Epithelial cell of prostate (primary cell): Measurements from ENCODE around the gene COQ9.
"Not testable (repeated sequence)": the region's sequence is repeated elsewhere in the genome, so short reads cannot be mapped to it uniquely, and the experiment has no call there.

ENCODE experiments used
- DNase-seq: peaks from one replicate; pipeline ENCODE4 v3.0.0-alpha.2; 2011; ENCODE audit warnings: low read depth, low spot score
- H3K27ac ChIP-seq: fragments of 450-650 bp; 2 replicates; pipeline ENCODE4 v1.5.1; 2017; ENCODE audit warnings: mild to moderate bottlenecking

The COQ9 gene

DNA sequence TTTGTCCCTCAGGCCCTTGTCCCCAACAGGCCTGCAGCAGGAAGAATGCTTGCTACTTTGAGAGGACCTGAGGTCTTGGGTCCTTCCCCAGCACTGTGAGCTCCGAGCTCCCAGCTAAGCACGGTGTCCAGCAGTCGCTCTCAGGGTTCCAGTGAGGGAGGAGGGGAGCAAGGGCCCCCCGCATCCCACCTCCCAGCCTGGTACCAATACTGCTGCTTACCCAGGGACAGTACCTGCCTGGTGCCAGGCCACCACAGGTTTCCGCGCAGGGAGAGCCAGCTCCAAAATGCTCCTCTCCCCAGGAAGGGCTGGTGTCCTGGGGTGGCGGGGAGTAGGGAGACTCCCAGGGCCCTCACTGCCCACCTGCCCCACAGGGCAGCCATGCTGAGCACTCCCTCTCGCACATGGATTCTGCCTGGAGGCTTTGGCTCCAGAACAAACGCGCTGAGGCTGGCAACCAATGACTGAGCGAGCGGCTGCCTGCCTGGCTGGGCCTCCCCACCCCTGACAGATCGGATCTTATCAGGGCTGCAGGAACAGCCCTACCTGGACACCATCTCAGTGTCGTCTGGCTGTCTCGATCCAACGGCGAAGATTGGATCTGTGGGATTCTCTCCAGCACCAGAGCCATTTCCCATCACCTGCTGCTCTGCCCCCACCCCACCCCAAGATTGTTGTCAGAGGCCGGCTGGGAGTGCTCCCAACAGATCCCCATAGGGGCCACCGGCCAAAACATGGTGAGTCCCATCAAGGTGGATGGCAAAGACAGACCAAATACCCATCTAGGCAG, 36.6 kb downstream of the COQ9 start:
- DNase-seq = no peak

DNA sequence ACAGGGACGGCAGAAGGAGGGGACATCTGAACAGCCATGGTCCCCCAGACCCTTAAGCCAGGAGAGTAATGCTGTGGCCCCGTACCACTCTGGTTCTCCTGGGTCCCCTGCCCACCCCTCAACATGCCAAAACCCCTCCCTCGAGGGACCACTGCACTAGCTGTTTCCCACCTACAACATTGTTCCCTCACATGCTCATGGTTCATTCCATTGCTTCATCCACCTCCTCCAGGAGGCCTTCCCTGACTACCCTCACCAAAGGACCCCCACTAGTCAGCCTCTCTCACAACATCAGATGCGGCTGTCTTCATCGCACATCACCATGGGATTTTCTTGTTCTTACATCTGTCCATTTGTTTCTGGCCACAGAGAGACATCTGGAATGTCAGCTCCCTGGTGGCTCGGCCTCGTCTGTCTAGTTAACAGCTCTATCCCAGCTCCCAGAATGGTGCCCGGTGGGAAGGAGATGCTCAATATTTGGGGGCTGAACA, 37.3 kb downstream of the COQ9 start:
- no peak for DNase-seq
- no peak overlapping the region for H3K27ac ChIP-seq

More for the DNA sequence above, 36.6 kb downstream of the COQ9 start:
- H3K27ac ChIP-seq = no peak overlapping the region

DNA sequence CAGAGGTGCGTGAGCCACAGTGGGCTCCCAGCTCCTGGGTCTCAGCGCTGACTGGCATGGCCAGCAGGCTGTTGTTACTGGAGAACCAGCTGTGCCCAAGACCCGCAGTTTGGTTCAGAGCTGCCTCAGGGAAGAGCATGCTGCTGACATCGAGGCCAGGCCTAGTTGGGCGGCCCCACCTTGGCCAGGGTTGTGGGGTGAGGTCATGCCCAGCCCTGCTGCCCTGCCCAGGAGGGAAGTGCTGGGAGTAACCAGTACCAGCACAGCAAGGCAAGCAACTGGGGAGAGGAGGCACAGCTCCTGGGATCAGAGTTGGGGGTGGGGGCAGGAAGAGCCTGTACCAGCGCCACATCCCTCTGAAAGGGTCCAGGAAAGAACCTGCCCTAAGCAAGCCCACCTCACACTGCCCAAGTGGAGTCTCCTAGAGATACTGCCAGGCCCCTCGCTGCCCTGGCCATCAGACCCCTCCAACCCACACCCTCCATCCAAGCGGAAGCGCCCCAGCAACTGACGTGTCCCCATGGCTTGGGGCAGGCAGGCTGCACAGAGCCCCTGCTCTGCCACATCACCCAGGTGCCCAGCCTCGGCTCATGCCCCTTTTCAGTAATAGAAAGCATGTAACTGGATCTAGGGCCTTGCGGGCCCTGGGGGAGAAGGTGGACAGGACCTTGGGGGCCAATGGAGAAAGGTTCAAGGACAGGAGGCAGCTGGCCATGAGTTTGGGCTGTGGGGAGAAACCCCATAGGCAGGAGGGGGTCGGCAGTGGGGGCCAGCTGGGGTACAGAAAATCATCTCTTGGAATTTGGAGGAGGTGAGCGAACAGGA, 38.0 kb downstream of the COQ9 start:
- DNase-seq = no peak
- peak overlapping the region; percentile 39 for H3K27ac ChIP-seq

DNA sequence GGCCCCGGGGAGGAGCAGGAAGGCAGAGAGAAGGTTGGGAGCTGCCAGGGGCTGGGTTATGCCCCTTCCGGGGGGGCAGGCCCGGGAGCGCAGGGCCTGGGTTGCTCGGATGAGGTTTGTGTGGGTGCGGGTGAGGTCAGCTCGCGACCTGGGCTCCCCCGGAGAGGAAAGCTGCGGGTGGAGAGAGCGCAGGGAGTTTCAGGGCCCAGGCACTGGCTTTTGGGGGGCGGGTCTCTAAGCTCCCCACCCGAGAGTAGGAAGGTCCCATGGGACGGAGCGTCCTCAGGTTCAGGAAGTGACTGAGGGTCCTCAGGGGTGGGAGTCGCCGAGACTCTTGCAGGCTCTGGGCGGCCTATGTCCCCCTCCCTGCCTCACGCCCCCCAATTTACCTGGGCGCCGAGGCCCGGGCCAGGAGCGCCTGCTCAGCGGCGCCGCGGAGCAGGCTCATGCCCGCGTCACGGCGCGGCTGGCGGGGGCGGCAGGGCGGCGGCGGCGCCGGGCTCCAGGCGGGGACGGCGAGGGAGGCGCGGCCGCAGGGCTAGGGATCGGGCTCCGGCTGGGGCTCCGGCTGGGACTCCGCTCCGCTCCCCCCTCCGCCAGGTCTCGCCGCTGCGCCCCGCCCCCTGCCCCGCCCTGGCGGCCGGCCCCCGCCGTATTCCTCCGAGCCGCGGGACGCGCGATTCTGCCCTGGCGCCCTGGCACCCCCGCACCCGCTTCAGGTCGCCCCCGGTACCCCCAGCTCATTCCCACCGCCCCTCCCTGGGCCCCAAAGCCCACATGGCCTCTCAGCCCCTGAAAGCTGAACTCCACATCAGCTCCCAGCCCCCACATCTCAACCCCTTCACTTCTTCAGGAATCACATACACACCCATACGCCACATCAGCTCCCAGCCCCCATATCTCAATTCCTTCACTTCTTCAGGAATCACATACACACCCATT, 38.9 kb downstream of the COQ9 start, which contains the start of gene DOK4:
Gene DOK4, minus strand, starts transcription at position 578 of the 942 bp plus-strand sequence. CDS start 6,986 bp downstream, outside the sequence.
- H3K27ac ChIP-seq = peak within 1 kb of the TSS; percentile 39
- peak; percentile 6 for DNase-seq

DNA sequence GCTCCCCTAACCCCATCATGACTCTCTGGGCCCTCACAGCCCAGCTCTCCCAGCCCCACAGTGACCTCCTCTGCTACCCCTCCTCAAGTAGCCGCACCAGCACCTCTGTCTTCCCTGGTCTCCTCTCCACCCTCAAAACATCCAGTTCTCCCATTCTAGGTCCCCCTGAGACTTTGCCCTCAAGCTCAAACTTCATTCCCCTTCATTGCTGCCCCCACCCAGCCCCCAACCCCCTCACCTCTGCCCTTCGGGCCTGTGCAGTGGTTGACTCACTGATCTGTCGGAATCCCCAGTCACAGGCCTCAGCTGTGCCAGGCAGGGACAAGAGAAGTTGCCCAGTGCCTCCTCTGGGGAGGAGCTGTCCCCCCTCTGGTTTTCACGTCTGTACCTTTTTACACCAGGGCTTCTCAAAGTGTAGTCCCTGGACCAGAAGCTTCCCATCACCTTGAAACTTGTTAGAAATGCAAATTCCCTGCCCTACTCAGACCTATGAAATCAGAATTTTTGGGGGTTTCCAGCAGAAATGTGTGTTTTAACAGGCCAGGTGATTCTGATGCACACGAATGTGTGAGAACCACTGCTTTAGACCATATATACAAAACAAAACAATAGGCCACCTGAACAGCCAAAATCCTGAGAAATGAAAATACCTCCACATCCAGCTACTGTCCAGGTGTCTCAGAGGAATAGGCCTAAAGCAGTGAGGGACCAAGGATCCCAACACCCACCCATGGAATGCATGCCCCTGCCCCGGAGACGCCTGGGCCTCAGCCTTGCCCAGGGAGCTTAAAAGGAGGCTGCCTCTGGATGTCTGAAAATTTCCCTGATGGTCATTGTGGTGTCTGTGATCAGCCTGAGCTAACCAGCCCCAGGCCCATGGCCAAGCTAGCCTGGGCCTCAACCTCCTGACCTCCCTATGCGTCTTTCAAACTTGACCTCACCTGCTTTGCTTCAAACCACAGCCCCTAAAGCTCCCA, 39.9 kb downstream of the COQ9 start:
- H3K27ac ChIP-seq = no peak overlapping the region
- no peak for DNase-seq

DNA sequence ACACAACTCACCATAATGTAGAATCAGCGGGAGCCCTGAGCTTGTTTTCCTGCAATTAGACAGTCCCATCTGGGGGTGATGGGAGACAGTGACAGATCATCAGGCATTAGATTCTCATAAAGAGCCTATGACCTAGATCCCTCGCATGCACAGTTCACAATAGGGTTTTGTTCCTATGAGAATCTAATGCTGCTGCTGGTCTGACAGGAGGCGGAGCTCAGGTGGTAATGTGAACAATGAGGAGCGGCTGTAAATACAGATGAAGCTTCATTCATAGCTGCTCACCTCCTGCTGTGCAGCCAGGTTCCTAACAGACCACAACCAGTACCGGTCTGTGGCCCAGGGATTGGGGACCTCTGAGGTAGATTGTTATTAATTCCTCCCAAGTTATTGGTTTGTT, 42.0 kb downstream of the COQ9 start:
- H3K27ac ChIP-seq = no peak overlapping the region
- no peak for DNase-seq

DNA sequence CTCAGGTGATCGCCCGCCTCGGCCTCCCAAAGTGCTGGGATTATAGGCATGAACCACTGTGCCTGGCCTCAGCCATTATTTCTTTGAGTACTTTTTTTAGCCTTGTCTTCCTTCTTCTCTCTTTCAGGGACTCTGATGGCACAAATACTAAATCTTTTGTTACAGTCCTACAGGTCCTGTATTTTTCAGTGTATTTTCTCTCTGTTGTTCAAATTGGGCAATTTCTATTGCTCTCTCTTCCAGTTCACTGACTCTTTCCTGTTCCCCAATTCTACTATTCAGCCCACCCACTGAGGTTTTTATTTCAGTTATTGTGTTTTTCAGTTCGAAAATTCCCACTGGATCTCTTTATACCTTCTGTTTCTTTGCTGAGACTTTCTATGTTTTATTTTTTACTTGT, 46.5 kb downstream of the COQ9 start:
- no peak for DNase-seq
- H3K27ac ChIP-seq = no peak overlapping the region

DNA sequence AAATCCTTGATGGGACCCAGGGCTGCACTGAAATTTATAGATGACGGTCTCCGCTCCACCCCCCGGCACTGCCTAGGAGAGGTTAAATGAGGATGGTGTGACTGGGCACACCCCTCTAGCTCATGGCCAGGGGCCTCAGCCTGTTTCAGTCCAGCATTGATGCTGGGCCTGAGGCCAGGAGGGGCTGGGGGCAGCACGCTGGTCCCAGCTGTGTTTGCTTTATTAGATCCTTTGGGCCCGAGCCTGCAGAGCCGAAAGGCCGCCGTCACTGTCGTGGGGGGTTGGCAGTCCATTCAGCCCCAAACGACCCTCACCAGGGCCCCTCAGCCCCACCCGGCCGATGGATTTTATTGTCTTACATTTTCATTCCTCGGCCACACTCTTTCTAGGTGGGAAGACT, 49.8 kb downstream of the COQ9 start:
- H3K27ac ChIP-seq = no peak overlapping the region
- no peak for DNase-seq

DNA sequence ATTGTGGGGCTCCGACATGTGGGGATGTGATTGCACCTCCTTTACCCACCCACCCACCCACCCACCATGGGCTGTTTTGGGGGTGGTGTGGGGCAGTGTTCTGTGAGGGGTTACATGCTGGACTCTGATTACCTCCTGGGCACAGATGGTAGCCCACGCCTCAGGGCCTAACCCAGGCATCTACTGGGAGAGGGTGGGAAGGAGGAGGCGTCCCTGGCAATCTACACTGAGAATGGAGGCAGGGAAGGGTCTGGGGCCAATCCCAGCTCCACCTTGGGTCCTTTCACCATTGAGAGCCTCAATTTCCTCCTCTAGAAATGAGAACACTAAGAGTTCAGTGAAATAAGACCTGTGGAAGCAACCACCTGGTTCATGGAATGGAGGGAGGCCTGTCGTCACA, 50.8 kb downstream of the COQ9 start:
- DNase-seq = no peak
- no peak overlapping the region for H3K27ac ChIP-seq

DNA sequence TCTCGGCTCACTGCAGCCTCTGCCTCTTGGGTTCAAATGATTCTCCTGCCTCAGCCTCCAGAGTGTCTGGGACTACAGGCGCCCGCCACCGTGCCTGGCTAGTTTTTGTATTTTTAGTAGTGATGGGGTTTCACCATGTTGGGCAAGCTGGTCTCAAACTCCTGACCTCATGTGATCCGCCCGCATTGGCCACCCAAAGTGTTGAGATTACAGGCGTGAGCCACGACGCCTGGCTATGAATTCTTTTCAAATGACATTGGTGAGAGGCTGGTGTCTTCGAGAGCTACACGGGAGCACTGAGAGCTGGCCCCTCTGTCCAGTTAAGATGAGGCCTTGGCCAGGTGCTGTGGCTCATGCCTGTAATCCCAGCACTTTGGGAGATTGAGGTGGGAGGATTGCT, 52.7 kb downstream of the COQ9 start:
- not testable (repeated sequence) for H3K27ac ChIP-seq, DNase-seq

DNA sequence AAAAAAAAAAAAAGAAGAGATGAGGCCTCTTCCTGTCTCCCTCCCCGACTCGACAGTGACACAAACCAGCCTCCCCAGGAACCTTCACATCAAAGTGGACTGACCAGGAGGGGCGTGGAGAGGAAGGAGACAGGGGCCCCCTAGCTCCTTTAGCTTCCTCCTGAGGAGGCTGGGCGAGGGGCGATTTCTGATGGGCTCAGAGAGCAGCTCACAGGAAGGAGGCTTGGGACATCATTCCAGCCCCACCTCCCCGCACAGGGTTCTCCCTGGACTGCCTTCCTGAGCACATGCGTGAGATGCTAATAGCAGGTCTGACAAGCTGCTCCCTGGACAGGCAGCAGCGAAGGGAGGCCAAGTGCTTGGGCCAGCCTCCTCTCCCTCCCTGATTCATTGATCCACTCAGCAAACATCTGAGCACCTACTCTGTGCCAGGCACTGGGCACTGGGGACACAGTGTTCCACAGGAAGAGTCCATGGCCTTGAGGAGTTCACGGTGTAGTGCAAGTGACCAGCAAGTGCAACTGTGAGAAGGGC, 53.4 kb downstream of the COQ9 start:
- no peak for DNase-seq

DNA sequence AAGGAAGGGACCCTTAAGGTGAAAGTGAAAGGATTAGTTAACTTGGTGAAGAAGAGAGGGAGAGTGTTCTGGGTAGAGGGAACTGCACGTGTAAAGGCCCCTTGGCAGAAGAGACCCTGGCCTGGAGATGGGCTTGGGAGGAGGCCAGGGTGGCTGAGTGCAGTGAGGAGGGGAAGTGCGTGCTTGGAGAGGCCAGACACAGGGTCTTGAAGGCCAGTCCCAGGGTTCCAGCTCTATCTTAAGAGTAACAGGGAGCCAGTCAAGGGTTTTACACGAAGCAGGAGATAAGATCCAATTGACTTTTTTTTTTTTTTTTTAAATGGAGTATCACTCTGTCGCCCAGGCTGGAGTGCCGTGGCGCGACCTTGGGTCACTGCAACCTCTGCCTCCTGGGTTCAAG, 54.2 kb downstream of the COQ9 start:
- no peak overlapping the region for H3K27ac ChIP-seq
- DNase-seq = no peak

More for the DNA sequence above, 53.4 kb downstream of the COQ9 start:
- no peak overlapping the region for H3K27ac ChIP-seq

DNA sequence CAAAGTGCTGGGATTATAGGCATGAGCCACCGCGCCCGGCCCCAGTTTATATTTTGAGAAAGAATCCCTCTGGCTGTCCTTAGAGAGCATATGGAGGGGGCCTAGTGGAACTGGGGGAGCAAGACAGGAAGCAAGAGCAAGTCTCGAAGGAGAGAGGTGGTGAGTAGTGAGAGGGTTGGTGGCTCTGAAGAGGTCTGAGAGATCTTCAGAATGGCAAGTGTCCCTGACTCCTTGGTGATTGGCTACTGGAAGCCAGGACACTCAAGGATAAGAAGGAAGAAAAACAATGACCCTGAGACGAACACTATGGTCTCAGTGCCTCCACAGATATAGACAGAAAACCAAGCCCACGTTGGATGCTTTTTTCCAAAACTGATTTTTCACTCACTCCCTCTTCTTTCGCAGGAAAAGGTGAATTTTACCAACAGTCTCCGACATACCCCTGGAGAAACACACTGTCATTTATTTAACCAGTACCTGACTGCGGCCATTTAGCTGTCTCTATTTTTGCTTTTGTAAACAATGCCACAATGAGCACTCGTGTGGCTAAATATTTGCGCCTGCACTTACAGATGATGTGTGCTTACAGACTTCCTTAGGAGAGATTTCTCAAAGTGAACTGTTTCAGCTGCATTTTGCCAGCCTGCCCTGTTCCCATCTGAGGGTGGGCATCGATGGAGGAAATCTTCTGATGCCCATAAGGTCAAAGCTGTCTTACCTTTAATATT, 54.9 kb downstream of the COQ9 start:
- H3K27ac ChIP-seq = no peak overlapping the region
- DNase-seq = no peak

DNA sequence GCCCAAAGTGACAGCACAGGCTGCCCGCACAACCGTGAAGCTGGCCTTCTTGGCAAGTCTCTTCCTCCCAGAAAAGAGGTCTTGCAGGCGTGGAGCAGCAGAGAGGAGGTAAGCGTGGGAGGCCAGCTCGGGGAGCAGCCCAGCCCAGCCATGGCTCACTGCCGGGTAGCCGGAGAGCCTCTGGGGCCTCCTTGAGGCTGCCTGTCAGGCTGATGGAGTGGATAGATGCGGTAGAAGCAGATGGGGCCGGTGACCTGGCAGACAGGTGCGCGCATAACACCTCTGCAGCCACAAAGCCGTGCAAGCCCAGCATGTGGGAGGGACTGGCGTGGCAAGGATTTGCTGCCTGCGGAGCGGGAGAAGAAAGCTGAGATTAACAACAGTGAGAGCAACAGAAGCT, 56.1 kb downstream of the COQ9 start:
- DNase-seq = no peak
- H3K27ac ChIP-seq = no peak overlapping the region

DNA sequence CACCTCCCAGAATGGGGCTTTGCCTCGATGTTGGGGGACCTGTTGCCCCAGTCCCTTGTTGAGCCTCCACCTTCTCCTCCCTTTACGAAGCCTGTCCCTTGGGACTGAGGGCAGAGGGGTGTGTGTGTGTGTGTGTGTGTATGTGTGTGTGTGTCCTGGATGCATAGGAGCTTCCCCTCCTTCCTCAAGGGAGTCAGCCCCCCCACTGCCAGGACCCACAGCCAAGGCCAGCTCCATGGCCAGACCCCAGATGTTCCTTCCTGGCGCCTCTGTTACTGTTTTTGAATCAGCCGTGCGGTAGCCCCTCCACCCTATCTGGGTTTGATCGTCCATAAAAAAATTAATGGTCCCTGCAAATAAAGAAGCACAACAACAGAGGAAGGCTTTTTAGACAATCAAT, 56.7 kb downstream of the COQ9 start:
- no peak overlapping the region for H3K27ac ChIP-seq
- no peak for DNase-seq

DNA sequence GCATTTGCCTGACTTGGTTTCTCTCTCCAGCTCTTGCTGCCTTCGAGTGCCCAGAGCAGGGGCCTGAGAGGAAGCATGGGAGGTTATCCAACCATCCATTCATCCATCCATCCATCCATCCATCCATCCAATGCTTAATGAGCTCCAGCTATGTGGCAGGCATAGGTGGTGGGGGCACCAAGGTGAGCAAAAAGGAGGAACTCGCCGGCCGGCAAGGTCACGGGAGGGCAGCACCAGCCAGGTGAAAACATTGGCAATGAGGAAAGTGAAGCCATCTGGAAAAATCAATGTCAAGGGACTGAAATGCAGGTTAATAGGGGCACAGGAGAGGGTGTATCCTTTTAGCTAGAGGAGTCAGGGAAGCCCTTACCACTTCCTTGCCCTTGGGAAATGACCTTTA, 57.2 kb downstream of the COQ9 start:
- H3K27ac ChIP-seq = no peak overlapping the region
- DNase-seq = no peak

DNA sequence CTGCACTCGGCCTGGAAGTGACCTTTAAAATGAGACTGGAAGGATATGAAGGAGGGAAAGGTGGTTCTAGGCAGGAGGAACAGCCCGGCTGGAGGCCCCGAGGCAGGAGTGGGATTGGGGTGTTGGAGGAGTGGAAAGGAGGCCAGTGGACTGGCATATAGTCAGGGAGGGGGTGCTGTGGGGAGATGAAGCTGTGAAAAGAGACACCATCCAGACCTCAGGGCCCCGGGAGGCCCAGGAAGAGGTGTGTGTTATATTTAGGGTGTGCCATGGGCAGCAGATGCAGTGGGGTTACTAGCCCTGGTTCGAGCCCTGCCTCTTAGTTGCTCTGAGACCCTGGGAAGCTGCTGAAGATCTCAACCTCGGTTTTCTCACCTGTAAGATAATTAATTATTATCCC, 57.9 kb downstream of the COQ9 start:
- no peak for DNase-seq

More for the DNA sequence above, 57.9 kb downstream of the COQ9 start:
- no peak overlapping the region for H3K27ac ChIP-seq
